GM21360 (cell line): ENCODE results near the gene PNPT1.
"Not testable (repeated sequence)": the region's sequence is repeated elsewhere in the genome, so short reads cannot be mapped to it uniquely, and the experiment has no call there.

Experiments used
- ATAC-seq: cut with Tn5 transposase; IDR thresholded peaks from one replicate; pipeline ENCODE4 v1.9.1; 2021; ENCODE audit warnings: mild to moderate bottlenecking, moderate library complexity; ENCODE audit not compliant: unreplicated experiment

The PNPT1 gene

DNA sequence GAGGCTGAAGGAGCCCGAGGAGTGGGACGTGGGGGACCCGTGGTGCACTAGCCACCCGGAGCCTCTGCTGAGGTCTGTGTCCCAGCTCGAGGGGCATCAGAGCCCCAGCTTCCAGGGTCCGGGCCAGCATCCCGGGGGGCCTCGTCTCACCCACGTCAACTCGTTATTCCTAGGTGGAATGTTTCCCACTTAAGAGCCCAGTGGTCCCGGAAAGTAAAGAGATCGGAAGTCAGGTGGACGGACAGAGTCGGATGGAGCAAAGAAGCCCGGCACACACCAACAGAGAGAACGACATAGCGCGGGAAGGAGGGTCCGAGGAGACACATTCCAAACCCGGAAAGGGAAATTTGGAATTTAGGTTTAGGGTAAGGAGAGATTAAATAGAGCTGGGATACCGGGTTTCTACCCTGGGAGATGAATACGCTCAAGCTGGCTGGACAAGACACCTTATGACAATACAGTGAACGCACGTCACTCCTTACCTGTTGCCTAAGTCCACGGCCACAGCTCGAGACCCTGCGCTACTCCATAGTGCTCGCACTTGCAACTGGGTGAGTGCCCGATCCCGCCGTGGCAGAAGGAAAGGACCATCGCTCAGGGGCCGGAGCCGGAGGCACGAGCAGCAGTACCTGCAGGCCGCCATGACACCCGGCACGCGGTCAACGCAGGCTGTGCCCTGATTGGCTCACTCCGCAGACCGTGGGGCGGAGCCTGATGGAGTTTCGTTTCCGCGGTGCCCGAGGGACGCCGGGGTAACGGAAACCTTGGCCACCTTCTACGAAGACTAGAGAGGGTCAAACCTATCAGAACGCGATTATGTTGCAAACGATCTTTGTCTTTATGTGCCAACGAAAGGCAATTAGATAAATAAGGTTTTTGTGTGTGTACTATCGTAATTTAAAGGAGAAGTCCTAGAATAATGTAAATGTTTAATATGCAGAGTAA is at the start of gene PNPT1:
Gene PNPT1, minus strand, starts transcription at position 664 of the 945 bp plus-strand sequence. Its CDS starts 21 bp downstream, at position 643.
- ATAC-seq: peak; percentile 100

DNA sequence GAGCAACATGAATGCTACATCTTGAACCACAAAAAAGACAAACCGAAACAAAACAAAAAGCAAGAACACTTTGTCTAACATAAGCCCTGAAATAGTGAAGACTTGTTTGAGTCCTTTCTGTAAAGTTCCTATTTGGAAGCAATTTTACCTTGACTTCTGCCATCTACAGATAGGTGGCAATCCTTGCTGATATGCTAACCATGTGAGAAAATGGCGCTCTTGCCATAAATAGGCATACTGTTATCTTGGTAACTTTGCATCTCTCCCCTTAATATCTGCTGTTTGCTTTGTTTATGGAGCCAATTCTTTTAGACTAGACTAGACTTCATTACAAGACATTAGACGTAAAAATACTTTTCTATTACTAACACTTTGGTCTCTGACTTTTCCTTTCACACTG is 49.4 kb upstream of the PNPT1 start:
- ATAC-seq: no peak

DNA sequence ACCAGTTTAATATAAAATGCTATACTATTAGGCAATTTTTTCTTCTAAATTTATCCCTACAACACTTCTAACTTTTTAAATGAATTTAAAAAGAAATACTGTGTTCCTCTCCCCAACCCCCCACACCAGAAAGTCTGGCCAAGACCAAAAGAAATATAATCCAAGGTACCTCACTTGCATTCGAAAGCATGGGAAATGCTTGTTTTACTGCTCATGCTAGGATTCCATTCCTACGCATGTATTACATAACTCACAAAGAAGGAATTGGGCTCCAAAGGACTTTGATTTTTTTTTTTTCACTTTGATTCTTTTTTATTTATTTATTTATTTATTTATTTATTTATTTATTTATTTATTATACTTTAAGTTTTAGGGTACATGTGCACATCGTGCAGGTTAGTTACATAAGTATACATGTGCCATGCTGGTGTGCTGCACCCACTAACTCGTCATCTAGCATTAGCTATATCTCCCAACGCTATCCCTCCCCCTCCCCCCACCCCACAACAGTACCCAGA is 42.4 kb upstream of the PNPT1 start:
- not testable (repeated sequence) for ATAC-seq

- ATAC-seq: no peak
These were observed 41.1 kb upstream of the PNPT1 start for GRCh38 chr2:55734726-55735125.

- ATAC-seq: no peak
These were observed 39.7 kb upstream of the PNPT1 start for GRCh38 chr2:55733335-55733734.

DNA sequence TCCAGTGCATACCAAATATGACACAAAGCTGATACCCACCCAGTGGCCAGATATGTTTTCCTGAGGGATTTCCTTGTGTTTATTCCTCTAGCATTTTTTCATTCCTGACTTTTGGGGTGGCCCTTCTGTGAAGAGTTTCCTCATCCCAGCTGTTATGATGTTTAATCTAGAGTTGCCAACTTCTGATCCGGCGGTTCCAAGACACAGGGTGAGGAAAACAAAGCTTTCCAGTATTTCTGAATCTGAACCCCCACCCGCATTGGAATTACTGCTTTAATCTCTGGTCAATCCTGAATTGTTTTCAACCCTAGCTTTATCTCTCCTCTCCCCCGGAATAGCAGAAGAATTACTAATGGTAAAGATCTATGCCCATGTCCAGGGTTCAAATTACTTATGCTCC is 39.2 kb upstream of the PNPT1 start:
- no peak for ATAC-seq

GRCh38 chr2:55729136-55729685 is 35.6 kb upstream of the PNPT1 start:
- ATAC-seq: no peak

GRCh38 chr2:55721596-55722215 is 28.1 kb upstream of the PNPT1 start:
- no peak for ATAC-seq

GRCh38 chr2:55720417-55720816 is 26.8 kb upstream of the PNPT1 start:
- no peak for ATAC-seq

DNA sequence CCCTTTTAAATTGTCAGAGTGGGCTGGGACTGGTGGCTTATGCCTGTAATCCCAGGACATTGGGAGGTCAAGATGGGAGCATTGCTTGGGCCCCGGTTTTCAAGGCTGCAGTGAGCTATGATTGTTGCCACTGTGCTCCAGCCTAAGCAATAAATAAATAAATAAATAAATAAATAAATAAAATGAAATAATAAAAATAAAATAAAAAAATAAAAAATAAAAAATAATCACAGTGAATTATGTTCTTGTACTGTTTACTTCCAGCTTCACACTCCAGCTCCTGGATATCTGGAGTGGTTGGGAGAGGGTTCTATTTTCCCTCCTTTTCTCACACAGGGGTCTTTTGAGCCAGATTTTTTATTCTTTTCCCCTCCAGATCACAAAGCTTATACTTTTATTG is 26.2 kb upstream of the PNPT1 start:
- ATAC-seq: no peak

- no peak for ATAC-seq
These were observed 24.7 kb upstream of the PNPT1 start for GRCh38 chr2:55718165-55719008.

- ATAC-seq: no peak
These were observed 22.0 kb upstream of the PNPT1 start for GRCh38 chr2:55715626-55716025.

DNA sequence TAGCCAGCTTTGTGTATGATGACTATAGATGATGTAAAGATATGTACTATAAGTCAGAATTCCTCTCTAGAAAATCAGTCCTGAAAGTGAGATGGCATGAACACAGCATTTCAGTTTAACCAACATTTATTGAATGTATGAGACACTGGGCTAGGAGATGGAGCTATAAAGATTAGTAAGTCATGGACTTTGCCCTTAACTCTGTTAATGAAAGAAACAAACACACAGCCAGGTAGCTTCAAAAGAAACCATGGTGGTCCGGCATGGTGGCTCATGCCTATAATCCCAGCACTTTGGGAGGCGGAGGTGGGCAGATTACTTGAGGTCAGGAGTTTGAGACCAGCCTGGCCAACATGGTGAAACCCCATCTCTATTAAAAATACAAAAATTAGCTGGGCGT is 21.5 kb upstream of the PNPT1 start:
- ATAC-seq: not testable (repeated sequence)

GRCh38 chr2:55712477-55713060 is 18.9 kb upstream of the PNPT1 start:
- ATAC-seq: no peak

GRCh38 chr2:55710025-55710424 is 16.4 kb upstream of the PNPT1 start:
- no peak for ATAC-seq

GRCh38 chr2:55707751-55708150 is 14.1 kb upstream of the PNPT1 start:
- no peak for ATAC-seq

DNA sequence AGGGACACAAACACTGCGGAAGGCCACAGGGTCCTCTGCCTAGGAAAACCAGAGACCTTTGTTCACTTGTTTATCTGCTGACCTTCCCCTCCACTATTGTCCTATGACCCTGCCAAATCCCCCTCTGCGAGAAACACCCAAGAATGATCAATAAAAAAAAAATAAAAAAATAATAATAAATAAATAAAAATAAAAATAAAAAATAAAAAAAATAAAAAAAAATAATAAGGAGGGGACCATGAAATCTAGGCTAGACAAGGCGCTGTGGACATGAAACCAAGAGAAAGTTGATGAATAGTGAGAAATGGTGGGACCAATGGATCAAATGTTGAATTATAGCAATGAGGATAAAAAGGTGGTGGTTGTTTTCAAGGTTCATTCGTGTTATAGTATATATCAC is 12.6 kb upstream of the PNPT1 start:
- not testable (repeated sequence) for ATAC-seq

DNA sequence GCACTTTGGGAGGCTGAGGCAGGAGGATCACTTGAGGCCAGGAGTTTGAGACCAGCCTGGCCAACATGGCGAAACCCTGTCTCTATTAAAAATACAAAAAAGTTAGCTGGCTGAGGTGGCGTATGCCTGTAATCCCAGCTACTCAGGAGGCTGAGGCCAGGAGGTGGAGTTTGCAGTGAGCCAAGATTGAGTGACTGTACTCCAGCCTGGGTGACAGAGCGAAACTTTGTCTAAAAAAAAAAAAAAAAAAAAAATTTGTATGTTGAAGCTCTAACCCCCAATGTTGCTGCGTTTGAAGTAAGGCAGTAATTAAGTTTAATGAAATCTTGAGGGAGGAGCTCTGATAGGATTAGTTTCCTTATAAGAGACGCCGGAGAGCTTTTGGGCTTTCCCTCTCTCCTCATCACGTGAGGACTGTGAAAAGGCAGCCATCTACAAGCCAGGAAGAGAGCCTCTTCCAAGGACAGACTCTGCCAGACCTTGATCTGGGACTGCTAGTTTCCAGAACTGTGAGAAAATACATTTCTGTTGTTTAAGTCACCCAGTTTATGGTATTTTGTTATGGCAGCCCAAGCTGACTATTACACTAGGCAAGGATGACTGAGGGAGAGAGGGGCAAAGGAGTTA is 11.5 kb upstream of the PNPT1 start:
- no peak for ATAC-seq

- ATAC-seq: no peak
These were observed 9.7 kb upstream of the PNPT1 start for GRCh38 chr2:55703350-55703749.

DNA sequence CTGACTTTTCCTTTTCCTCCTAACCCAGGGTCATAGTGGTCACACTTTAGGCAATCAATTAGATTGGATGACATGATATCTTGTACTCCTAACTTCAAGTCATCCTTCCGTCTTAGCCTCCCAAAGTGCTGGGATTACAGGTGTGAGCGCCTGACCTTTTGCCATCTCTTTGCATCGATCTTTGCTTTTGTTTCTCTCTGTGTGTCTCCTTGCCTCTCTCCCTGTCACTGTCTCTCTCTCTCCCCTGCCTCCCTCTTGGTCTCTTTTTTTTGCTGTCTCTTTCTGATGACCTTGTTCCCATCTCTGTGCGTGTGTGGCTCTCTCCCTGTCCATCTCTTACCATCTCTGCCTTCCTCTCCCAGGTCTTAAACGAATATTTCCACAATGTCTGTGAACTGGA is 904 bp downstream of the PNPT1 start:
- ATAC-seq: not testable (repeated sequence)
